GM21528 (cell line): ENCODE data around the gene UMAD1.

Experiments
- ATAC-seq: cut with Tn5 transposase; IDR thresholded peaks from one replicate; pipeline ENCODE4 v1.9.1; 2021; ENCODE audit warnings: mild to moderate bottlenecking, moderate library complexity; ENCODE audit not compliant: unreplicated experiment, low FRiP score

Gene UMAD1

GRCh38 chr7:7867846-7868571, 227.5 kb downstream of the UMAD1 start:
- no peak for ATAC-seq

DNA sequence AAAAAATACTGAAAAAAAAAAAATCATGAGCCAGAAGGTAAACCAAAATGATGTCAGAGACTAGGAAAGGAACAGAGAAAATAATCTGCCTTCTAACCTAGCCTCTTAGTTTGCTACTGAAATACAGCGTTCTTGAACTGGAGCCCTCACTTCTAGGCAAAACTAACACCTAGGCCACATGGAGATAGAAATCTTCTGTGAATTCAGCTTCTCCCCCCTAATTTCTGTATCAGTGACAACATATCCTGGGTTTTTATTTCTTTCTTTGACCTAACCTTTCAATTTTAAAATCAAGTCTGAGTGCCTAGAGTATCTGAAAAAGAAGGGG, 228.0 kb downstream of the UMAD1 start:
- no peak for ATAC-seq

DNA sequence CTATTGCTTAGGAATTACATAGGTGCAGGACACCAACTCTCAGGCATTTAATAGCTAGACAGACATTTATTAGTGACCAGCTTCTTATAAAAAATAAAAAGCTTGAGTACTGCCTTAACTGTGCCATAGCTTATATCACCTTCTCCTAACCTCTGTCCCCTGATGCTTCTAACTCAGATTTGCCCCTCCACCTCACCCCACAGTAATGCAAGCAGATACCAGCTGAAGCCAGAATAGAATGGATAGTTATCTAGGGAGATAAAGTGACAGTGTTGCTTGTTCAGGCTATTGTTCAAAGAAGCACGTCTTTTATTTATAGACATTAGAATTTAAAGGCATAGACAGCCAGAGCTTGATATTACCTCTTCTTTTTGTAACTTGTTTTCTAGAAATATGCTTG, 228.5 kb downstream of the UMAD1 start:
- ATAC-seq, result no peak

DNA sequence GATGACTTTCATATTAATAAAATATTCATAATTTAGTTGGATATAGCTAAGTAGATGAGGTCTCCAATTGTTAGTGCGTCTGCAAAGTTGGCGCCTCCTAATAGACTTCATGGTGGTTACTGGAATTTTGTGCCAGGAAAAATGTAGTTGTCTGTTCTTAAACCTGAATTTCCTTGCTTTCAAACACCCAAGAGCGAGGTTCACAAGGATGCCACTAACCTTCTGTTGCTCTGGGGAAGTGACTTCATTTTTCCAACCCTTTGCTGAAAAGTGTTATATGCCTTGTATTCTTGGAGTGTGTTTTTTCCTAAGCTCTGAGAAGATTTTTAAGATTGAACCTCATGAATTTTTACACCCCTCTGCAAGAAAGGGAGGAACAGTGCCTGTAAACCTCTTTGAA, 229.1 kb downstream of the UMAD1 start:
- no peak for ATAC-seq

DNA sequence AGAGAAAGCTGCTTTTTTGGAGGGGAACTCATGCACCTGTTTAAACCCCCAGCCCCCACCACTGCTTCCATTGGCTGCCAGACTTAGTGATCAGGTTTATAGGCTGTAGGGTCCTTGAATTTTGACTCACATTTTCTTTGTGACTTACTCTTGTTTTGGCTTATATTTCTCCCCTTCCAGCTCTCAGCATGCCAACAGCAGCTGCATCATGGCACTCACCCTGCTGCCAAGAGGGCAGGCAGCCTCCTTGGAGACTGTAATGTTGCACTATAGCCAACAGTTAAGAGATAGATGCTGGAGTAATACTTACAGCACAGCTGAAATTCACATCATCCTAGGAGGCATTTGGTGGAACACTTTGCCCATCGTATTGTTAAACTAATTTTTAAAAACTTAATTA, 230.0 kb downstream of the UMAD1 start:
- no peak for ATAC-seq

- no peak for ATAC-seq
Measured at GRCh38 chr7:7876419-7876818, 235.9 kb downstream of the UMAD1 start.

- no peak for ATAC-seq
Measured at GRCh38 chr7:7881581-7881980, 241.0 kb downstream of the UMAD1 start.

DNA sequence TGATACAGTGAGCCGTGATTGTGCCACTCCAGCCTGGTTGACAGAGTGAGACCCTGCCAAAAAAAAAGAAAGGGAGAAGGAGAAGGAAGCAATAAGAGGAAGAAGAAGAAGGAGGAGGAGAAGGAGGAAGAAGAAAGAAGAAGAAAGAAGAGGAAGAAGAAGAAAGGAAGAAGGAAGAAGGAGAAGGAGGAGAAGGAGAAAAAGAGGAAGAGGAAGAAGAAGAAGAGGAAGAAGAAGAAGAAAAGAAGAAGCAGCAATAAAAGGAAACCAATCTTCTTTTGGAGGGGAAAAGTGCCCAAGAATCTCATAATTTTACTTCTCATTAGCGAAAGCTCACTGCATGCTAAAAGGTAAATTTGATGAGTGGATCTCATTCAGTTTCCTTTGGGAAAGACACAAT, 242.3 kb downstream of the UMAD1 start:
- ATAC-seq, result no peak

GRCh38 chr7:7883394-7883793, 242.8 kb downstream of the UMAD1 start:
- ATAC-seq, result no peak

- ATAC-seq, result no peak
Measured at GRCh38 chr7:7884855-7885254, 244.3 kb downstream of the UMAD1 start.

DNA sequence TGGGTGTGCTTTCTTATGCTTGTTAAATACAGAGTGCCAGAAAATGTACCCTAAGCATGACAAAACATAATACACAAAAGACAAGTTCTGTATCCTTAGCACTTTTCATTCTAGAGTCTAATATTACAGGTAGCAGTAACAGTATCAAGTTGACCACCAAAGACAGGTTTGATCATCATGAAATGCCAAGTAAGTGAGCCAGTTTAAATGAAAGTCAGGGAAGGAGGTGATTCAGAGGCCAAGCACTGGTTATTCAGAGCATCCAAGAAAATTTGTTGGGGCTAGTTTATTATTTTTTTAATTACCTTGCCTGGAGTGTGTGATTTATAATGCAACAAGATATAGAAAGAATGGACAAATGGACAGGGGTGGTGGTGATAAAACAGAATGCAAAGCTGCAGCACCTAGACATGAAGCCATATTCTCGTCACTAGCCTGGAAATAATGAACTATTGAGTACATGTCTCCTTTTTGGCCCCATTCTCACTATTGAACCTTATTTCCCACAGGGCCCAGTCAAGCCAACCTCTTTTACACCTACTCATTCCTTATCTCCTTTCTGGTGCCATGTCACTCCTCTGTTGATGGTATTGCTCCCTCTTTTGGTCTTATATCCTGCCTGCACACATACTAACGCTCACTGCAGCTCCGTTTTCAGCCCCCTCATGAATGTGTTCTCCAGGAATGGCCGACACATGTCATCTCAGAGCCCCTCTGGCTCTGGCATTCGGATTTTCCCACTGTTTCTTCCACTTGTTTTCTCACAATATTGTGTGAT, 249.4 kb downstream of the UMAD1 start:
- ATAC-seq, result no peak

- ATAC-seq, result no peak
Measured at GRCh38 chr7:7895004-7895650, 254.6 kb downstream of the UMAD1 start.

GRCh38 chr7:7895754-7896153, 255.2 kb downstream of the UMAD1 start:
- ATAC-seq, result no peak

DNA sequence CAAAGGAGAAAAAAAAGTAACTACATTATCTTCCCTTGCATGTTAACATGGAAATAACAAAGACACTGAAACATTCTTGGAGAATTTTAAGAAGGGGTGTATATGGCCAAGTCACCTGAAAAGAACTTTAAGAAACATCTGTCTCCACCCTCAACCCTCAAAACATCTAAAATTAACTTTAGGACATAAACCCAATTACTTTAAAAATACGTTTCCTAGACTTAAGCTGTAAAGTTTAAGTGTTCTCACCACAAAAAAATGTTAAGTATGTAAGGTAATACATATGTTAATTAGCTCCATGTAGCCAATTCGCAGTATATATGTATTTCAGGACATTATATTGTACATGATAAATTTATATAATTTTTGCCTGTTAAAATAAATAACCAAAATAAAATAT, 257.0 kb downstream of the UMAD1 start:
- no peak for ATAC-seq

GRCh38 chr7:7897949-7898515, 257.5 kb downstream of the UMAD1 start:
- ATAC-seq, result no peak

DNA sequence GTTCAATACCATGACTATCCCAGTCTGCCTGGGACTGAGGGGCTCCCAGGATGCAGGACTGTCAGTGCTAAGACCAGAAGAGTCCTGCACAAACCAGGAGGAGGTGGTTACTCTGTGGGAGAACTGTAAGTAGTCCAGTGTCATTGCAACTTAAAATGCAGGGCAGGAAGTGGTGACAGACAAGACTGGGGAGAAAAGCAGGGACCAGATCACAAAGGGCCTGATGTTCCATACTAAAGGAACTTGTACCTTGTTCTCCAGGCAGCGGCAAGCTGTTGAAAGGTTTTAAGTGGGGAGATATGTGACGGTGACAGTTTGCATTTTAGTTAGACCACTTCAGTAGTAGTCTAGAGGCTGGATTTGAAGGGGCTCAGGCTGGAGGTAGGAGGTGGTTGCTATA, 262.3 kb downstream of the UMAD1 start:
- no peak for ATAC-seq

DNA sequence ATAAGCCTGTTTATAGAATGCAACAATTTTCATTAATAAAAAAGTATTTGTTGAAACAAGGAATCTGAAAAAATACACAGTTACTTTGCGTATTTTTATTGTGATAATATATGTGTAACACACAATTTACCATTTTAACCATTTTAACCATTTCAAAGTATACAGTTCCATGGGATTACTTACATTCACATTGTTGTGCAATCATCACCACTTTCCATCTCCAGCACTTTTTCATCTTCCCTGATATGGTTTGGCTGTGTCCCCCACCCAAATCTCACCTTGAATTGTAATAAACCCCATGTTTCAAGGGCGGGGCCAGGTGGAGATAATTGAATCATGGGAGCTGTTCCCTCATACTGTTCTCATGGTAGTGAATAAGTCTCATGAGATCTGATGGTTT, 266.8 kb downstream of the UMAD1 start:
- ATAC-seq, result no peak

DNA sequence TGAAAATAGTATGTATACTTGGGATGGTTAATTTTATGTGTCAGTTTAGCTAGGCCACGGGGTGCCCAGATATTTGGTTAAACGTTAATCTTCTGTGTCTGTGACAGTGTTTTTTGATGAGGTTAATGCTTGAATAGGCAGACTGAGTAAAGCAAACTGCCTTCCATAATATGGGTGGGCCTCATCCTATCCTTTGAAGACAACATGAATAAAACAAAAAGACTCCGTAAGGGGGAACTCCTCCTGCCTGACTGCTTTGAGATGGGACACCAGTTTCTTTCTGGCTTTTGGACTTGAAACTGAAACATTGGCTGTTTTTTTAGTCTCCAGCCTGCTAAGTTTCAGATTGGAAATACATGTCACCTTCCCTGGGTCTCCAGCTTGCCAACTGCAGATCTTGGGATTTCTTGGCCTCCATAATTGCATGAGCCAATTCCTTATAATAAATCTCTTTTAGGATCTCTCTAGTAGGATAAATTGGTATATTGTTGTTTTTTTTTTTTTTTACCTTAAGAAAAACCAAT, 268.1 kb downstream of the UMAD1 start:
- ATAC-seq, result no peak

- no peak for ATAC-seq
Measured at GRCh38 chr7:7909376-7909775, 268.8 kb downstream of the UMAD1 start.

DNA sequence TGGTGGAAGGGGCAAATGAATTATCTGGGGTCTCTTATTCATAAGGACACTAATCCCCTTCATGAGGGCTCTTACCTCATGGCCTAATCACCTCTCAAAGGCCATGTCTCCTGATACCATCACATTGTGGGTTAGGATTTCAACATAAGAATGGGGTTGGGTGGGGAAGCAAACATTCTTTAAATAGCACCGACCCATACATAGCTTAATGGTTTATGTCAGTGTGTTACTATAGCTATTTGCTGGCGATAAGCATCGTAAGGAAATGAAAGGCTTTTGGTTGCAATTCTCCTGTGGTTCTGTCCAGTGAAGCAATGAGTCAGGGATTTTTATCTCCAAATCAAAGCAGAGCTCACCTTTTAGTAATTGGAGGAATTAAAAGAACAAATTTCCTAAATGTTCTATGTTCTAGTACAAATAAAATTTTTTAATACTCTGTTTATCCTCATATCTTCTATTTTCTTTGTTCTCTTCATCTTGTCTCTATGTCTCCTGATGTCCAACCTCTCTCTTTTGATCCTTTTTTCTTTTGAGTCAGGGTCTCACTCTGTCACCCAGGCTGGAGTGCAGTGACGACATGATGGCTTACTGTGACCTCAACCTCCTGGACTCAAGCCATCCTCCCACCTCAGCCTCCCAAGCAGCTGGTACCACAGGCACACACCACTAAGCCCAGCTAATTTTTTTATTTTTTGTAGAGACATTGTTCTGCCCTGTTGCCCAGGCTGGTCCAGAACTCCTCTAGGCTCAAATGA, 271.0 kb downstream of the UMAD1 start:
- no peak for ATAC-seq

GRCh38 chr7:7912937-7913336, 272.4 kb downstream of the UMAD1 start:
- no peak for ATAC-seq
